ENCODE measurements around the gene CBX3.
"Not testable (repeated sequence)": the region's sequence is repeated elsewhere in the genome, so short reads cannot be mapped to it uniquely, and the experiment has no call there.

CBX3 gene

GRCh38 chr7:26170663-26171062 is 30.9 kb upstream of the CBX3 start:
- no peak for DNase-seq (ENCODE audit: low read depth)

DNA sequence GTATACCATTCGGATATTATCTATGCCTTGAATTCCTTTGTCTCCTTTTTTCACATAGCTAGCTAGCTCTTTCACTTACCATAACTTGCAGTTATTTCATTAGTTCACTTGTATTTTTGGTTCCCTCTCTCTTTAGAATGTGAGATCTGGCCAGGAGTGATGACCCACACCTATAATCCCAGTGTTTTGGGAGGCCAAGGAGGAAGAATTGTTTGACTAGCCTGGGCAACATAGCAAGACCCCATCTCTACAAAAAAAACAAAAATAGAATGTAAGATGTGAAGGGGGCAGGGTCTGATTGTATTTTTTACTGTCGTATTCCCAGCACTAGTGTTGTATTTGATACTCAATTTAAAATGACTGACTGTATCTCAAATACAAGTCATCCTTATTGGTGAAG is 29.9 kb upstream of the CBX3 start:
- DNase-seq (ENCODE audit: low read depth) = no peak

GRCh38 chr7:26172048-26172447 is 29.5 kb upstream of the CBX3 start:
- no peak for DNase-seq (ENCODE audit: low read depth)

DNA sequence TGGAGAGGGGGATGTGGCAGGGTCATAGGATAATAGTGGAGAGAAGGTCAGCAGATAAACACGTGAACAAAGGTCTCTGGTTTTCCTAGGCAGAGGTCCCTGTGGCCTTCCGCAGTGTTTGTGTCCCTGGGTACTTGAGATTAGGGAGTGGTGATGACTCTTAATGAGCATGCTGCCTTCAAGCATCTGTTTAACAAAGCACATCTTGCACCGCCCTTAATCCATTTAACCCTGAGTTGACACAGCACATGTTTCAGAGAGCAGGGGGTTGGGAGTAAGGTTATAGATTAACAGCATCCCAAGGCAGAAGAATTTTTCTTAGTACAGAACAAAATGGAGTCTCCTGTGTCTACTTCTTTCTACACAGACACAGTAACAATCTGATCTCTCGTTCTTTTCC is 25.6 kb upstream of the CBX3 start:
- not testable (repeated sequence) for DNase-seq (ENCODE audit: low read depth)

GRCh38 chr7:26176696-26177095 is 24.8 kb upstream of the CBX3 start:
- DNase-seq (ENCODE audit: low read depth) = not testable (repeated sequence)

DNA sequence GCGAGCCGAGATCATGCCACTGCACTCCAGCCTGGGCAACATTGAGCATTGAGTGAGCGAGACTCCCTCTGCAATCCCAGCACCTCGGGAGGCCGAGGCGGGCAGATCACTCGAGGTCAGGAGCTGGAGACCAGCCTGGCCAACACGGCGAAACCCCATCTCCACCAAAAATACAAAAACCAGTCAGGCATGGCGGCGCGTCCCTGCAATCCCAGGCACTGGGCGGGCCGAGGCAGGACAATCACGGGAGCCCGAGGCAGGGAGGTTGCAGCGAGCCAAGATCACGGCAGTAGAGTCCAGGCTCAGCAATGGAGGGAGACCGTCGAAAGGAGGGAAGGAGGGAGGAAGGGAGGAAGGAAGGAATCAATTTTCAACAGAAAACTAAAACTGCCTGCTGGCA is 24.3 kb upstream of the CBX3 start:
- not testable (repeated sequence) for DNase-seq (ENCODE audit: low read depth)

- no peak for DNase-seq (ENCODE audit: low read depth)
Measured at GRCh38 chr7:26178272-26178960, 23.1 kb upstream of the CBX3 start.

GRCh38 chr7:26179422-26179821 is 22.1 kb upstream of the CBX3 start:
- no peak for DNase-seq (ENCODE audit: low read depth)

DNA sequence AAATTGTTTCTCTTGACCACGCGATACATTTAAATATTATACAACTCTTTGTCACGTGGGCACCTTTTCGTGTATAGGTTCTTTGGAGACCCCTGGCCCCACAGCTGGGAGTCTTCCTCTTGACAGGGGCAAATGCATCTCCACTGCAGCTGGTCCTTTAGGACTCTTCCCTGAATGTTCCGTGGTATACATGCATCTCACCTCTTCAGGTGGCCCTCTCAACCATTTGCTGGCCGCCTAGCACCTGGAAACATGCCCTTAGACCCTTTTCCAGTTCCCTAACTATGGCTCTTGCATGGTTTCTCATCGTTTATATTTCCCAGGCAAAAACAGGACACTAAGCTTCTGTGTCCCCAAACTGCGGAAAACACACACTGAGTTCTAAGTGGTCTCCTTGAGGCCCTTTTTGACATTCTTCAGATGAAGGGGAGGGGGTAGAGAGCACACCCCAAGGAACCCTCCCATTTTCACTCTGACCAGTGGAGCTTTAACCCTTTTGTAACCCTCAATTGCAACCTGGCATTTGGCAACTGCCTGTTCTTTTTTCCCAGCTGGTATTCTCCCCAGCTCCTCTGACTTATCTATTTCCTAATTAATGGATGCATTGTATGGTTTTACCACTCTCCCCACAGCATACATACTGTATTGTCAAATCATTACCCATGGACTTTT is 21.6 kb upstream of the CBX3 start:
- no peak for DNase-seq (ENCODE audit: low read depth)

DNA sequence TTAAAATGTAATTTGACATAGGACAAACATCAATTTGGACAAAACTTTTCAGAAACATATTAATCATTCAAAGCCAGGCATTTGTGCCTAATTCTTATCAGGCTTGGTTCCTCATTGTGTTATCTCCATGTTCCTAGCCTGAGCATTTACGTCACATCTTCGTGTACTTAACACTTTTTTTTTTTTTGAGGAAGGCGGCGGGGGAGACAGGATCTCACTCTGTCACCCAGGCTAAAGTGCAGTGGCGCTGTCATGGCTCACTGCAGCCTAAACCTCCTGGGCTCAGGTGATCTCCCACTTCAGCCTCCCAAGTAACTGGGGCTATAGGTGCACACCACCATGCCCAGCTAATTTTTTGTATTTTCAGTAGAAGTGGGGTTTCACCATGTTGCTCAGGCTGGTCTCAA is 20.8 kb upstream of the CBX3 start:
- no peak for DNase-seq (ENCODE audit: low read depth)

DNA sequence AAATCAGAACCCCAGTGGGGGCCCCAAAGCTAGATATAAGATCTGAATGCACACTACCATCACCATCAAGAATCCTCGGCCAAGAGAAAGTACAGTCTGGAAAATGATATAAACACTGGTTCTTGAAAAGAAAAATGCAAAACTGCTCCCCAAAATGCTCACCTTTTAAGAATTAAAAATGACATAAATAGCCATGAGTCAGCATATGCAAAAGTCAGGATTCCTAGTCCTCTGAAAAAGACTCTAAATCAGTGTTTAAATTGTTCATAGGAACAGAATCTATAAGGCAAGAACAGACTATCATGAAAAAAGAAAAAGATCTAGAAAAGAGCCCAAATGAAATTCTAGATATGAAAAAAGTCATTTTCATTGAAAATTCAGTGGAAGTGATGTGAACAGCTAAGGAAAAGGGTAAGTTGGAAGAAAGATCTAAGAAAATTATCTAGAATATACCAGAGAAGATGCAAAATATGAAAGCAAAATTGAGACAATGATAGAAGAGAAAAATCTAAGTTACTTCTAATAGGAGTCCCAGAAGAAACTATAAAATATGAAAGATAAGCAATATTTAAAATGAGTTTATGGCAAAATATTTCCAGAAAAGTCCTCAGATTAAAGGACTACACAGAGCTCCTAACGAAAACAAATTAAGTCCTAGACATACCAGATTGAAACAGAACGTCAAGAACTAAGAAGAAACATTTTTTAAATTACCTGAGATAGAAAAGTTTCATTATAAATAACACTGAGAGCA is 19.9 kb upstream of the CBX3 start:
- DNase-seq (ENCODE audit: low read depth) = no peak

DNA sequence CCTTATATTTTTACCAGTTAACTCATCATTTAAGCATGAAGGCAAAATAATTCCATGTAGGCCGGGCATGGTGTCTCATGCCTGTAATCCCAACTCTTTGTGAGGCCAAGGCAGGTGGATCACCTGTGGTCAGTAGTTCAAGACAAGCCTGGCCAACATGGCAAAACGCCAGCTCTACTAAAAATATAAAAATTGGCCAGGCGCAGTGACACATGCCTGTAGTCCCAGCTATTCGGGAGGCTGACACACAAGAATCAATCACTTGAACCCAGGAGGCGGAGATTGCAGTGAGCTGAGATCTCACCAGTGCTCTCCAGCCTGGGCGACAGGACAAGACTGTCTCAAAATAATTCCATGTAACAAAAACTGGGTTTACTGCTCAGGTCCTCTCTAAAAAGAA is 19.3 kb upstream of the CBX3 start:
- no peak for DNase-seq (ENCODE audit: low read depth)

GRCh38 chr7:26182706-26183105 is 18.8 kb upstream of the CBX3 start:
- DNase-seq (ENCODE audit: low read depth) = no peak

DNA sequence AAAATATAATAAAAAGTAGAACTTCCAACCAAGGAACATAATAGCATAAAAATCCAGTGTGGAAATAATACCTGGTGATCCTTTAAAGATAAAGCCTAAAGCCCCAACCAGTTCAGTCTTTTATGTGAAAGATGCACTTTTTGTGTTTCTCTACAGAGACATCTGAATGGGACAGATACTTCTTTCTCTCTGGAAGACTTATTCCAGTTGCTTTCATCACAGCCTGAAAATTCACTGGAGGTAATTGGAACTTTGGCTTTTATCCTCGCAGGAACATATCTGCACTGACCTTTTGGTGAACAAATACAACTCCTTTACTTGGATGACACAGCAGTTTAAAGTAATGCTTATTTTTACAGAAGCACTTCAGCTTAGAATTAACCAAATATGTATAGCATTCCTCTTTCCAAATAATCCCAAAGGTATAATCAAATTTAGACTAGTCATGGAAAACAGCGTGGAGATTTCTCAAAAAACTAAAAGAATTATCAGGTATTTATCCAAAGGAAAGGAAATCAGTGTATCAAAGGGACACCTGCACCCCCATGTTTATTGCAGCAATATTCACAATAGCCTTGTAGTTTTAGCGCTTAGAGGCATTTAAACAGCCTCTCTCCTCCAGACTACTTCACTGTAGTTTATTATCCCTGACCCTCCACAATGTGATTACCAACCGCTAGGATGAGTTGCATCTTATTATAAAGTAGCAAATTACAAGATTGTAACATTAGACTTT is 17.8 kb upstream of the CBX3 start:
- DNase-seq (ENCODE audit: low read depth) = no peak

DNA sequence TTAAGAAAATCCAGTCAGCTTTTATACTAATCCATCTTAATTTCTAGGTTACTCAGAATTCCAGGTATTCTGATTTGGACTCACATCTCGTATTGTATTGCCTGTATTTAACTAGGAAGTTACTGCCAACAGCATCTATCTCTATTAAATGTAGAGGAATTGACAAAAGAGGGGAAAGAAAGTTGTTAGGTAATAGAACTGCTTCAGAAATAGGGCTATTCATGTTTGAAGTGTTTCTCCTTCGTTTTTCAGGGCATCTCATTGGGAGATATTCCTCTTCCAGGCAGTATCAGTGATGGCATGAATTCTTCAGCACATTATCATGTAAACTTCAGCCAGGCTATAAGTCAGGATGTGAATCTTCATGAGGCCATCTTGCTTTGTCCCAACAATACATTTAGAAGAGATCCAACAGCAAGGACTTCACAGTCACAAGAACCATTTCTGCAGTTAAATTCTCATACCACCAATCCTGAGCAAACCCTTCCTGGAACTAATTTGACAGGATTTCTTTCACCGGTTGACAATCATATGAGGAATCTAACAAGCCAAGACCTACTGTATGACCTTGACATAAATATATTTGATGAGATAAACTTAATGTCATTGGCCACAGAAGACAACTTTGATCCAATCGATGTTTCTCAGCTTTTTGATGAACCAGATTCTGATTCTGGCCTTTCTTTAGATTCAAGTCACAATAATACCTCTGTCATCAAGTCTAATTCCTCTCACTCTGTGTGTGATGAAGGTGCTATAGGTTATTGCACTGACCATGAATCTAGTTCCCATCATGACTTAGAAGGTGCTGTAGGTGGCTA is 17.1 kb upstream of the CBX3 start:
- DNase-seq (ENCODE audit: low read depth) = not testable (repeated sequence)

DNA sequence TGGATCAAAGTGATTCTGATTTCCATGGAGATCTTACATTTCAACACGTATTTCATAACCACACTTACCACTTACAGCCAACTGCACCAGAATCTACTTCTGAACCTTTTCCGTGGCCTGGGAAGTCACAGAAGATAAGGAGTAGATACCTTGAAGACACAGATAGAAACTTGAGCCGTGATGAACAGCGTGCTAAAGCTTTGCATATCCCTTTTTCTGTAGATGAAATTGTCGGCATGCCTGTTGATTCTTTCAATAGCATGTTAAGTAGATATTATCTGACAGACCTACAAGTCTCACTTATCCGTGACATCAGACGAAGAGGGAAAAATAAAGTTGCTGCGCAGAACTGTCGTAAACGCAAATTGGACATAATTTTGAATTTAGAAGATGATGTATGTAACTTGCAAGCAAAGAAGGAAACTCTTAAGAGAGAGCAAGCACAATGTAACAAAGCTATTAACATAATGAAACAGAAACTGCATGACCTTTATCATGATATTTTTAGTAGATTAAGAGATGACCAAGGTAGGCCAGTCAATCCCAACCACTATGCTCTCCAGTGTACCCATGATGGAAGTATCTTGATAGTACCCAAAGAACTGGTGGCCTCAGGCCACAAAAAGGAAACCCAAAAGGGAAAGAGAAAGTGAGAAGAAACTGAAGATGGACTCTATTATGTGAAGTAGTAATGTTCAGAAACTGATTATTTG is 16.3 kb upstream of the CBX3 start:
- DNase-seq (ENCODE audit: low read depth) = no peak

GRCh38 chr7:26185844-26186180 is 15.7 kb upstream of the CBX3 start:
- DNase-seq (ENCODE audit: low read depth) = no peak

GRCh38 chr7:26186364-26187311 is 14.9 kb upstream of the CBX3 start:
- DNase-seq (ENCODE audit: low read depth) = no peak

DNA sequence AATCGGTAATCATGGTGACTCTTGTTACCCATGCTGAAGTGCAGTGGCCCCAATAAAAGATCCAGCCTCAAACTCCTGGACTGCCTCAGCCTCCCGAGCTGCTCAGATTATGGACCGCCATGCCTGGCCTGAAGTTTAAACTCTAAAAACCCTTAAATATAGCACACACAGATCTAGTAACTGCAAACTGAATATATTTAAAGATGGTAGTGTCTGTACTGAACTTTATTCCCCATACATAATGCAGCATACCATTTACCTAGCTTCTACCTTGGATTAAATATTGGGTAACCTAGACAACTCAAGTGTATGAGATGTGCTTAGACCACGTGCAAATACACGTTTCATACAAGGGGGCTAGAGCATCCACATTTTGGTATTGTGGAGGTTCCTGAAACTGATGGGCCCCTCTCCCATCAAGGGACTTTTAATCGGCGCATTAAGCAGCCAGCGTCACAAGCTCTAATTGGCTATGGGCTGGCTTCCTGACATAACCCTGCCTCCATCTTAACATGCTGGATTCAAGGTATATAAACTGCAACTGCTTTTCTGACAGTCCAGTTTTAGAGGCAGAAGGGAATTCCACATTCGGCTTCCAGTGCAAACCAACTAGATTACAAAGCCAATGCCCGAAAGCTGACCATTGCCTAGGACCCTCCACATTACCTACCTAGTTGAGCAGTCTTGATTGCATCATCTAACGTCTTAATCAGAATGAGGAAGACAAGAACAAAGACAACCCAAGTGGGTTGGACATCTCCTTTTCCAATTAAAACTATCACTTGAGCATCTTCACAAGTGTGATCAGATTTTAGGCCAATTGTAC is 14.0 kb upstream of the CBX3 start:
- no peak for DNase-seq (ENCODE audit: low read depth)
